Glomerular visceral epithelial cell (primary cell): ENCODE measurements around the gene SERPINH1.
"Not testable (repeated sequence)": the region's sequence is repeated elsewhere in the genome, so short reads cannot be mapped to it uniquely, and the experiment has no call there.

ENCODE experiments used
- DNase-seq: peaks from one replicate; pipeline ENCODE4 v3.0.0-alpha.2; 2016; ENCODE audit errors: extremely low spot score

The SERPINH1 gene

GRCh38 chr11:75574698-75575602, 12.9 kb downstream of the SERPINH1 start:
- no peak for DNase-seq

GRCh38 chr11:75576017-75576416, 14.0 kb downstream of the SERPINH1 start:
- no peak for DNase-seq

DNA sequence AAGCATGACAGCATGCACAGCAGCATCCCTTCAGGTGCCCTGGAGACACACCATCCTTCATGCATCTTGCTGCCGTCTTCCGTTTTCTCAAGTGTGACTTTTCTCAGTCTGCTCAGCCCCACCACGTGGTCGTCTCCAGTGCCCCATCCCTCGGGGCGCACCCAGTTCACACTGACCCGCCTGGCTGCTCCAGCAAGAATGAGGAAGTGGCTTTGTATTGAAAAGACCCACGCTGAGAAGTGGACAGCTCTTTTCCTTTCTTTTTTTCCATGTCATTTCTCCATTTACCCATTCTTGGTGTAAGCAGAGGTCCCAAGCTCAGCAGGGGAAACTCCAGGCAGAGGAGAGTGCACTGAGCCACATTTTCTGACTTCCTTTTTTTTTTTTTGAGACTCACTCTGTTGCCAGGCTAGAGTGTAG, 14.5 kb downstream of the SERPINH1 start:
- DNase-seq = peak; percentile 82

DNA sequence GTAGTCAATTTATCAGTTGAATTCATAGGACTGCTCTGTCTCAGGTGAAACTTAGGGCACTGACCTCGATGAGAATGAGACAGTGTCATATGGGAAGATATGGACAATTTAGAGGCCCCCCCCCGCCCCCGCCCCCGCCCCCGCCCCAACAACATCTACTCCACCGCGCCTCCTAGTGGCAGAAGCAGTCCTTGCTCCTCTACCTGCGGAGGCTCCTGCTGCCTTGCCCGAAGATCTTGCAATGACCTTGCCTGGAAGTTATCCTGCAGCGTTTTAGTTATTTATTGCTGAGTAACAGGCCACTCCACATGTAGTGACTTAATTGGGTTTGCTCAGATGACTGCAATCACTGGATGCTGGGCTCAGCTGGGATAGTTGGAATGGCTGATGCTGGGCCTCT, 15.2 kb downstream of the SERPINH1 start:
- peak; percentile 17 for DNase-seq

GRCh38 chr11:75578977-75579376, 16.9 kb downstream of the SERPINH1 start:
- no peak for DNase-seq

GRCh38 chr11:75579841-75580240, 17.8 kb downstream of the SERPINH1 start:
- no peak for DNase-seq

DNA sequence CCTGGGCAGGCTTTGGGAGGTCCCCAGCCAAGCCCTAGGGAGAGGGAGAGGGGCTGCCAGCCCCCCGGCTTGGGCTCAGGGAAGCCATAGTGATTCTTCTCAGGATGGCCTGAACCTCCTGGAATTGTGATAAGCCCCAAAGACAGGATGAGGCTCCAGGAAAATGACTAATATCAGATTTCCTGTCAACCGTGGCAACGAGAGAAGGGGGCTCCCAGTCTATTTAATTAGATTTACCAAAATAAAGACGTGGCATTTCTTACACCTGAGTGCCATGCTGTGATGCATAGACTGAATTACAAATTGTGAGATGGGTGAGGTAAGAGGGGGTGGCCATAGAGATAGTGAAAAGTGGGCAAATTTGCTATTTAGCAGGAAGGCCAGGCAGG, 20.4 kb downstream of the SERPINH1 start:
- DNase-seq = no peak

GRCh38 chr11:75582895-75583717, 21.1 kb downstream of the SERPINH1 start:
- DNase-seq = peak; percentile 44

DNA sequence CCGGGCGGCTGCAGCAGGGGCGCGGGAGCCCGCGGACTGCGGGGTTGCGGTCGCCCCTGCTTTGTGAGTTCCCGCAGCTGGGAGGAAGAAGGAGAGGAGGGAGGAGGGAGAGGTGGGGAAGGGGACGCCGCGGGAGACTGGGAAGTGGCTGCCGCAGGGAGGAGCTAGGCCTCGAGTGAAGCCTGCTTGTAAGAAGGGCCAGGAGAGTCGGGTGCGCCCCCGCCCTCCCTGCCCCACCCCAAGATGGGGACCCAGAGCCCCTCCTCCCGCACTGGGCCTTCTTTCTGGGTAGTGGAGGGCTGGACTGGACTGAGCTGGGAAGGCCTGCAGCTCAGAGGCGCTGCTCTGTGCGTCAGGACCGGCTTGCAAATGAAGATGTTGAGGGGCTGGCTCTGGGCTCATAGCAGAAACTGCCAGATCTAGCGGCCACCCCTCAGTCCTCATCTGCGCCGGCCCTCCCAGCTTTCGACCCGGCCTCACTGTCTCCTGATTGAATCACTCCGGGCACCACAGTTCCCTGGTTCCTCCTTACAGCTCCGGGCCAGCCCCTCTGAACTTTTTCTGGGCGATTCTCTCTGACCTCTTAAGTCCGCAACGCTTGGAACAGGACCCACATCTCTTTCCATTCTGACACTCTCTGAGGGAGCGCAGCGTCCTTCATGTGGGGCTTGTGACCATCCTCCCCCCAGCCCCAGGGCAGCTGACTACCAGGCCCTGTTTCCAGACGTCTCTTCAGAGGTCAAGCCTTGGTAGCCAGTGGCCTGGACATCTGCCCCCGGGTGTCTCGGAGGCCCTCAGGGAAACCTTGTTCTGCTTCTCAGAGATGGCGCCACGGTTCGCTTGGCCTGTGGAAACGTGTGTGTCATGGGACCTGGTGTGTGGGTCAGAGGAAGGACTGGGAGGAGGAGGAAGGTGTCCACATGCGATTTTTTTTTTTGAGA, 21.9 kb downstream of the SERPINH1 start:
- DNase-seq = peak; percentile 38

- not testable (repeated sequence) for DNase-seq
Observed at GRCh38 chr11:75584659-75585292, 22.7 kb downstream of the SERPINH1 start.

DNA sequence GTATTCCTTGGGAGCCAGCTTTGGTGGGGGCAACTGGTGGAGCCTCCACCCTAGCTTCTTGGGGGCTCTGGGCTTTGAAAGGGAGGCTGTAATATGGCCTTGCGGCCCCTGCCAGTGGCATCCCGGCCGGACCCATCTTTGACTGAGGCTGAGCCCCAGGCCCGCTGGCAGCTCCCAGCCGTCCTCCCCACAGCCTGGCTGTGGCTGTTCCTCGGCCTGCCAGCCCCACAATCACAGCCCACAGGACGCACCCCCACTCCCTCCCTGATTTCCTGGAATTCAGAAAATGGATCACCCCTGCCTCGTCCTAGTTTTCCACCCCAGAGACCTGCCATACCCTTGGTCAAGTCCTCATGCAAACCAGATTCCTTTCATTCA, 23.2 kb downstream of the SERPINH1 start:
- no peak for DNase-seq

DNA sequence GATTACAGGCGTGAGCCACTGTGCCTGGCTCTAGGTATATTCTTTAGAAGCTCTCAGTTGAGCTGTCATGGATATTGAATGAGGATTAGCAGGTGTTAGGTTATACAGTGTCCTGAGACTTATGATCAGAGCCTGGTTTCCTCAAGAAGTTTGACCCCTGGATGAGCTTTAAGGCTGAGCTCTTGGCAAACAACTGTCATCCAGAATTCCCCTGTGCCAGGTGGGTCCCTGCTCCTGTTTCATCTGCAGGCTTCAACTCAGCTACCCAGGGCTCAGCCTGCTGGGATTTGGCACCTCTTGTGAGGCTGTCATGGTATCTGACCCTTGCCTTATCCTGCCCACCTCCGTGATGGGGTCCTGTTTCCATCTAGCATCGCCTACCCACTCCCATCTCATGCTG, 24.3 kb downstream of the SERPINH1 start:
- no peak for DNase-seq

GRCh38 chr11:75588051-75588481, 26.0 kb downstream of the SERPINH1 start:
- DNase-seq = no peak

DNA sequence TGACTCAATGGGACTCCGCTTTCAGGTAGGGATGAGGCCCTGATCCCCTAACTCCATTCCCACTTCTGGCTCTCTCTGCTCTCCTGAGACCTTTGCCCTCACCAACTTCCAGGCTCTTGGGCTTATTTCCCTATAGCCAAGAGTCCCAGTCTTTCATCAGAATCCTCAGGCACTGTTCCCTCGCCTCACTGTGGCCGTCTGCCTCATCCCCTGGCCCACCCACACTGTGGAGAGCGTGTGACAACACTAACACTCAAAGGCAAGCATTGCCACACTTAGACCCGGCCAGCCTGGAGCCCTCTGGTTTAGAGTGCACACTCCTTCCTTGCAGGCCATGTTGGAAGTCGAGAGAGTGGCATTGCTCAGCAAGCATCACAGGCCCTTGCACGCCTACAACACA, 27.0 kb downstream of the SERPINH1 start:
- DNase-seq = no peak

GRCh38 chr11:75589933-75590332, 27.9 kb downstream of the SERPINH1 start:
- no peak for DNase-seq

GRCh38 chr11:75591371-75591770, 29.3 kb downstream of the SERPINH1 start:
- no peak for DNase-seq

GRCh38 chr11:75591966-75592365, 29.9 kb downstream of the SERPINH1 start:
- DNase-seq = no peak

DNA sequence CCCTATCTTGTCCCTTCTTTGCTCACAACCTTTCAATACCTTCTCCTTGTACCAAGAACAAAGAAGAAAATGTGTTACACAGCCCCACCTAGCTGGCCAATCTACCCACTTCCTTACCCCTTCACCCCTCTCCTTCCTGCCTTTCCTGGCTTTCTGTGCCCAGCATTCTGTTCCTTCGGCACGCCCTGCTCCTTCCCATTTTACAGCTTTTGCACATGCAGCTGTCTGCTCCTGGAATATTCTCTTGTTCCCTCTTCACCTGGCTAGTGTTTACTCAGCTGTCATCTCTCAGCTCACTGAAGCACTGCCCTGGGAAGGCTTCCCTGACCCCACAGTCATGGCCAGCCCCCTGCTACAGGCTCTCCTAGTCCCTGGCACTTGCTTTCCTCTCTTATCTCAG, 30.7 kb downstream of the SERPINH1 start:
- DNase-seq = no peak

DNA sequence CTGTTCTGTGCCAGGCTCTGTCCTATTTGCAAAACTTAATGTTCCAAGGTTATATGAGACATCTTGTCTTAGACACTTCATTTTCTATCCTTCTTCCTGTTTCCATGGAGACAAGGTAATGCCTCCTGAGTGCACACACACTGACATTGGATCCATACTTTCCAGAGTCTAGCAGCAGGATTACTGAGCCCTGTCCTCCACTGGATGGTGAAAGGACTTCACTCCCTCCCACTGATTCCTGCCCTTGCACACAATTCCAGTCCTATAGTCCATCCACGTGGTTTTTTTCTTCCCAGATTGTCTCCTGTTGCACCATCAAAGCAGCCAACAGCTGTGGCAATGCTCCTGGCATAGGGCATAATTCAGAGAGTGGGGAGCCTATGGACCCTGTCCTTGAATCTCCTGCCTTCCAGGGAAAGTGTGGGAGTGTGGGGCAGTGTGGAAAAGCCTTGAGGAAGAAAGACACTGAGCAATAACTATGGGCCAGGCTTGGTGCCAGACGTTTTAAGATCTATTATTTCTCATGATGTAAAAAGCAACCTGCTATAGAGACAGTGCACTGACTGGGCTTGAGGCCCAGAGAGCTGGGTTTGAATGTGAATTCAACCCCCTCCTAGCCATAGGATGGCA, 31.3 kb downstream of the SERPINH1 start:
- DNase-seq = no peak

- DNase-seq = no peak
Observed at GRCh38 chr11:75594211-75594610, 32.2 kb downstream of the SERPINH1 start.

DNA sequence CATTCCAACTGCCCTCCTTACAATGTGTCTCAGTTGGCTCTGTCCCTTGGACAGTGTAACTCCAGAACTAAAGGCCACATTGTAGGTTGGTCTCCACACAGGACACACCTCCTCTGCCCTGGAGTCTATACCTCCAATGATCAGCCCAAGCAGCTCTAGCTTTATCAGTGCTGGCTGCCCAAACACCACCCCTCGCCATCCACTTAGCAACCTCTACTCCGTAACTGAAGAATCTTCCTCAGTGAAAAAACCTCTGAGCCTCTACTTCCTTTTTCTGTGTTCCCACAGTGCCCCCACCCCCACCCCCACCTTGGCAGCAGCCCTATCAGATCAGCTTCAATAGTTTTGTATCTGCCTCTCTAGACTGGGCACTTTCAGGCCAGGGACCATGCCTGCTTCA, 33.4 kb downstream of the SERPINH1 start:
- no peak for DNase-seq
